ENCODE results near the gene IRF6.

DNA sequence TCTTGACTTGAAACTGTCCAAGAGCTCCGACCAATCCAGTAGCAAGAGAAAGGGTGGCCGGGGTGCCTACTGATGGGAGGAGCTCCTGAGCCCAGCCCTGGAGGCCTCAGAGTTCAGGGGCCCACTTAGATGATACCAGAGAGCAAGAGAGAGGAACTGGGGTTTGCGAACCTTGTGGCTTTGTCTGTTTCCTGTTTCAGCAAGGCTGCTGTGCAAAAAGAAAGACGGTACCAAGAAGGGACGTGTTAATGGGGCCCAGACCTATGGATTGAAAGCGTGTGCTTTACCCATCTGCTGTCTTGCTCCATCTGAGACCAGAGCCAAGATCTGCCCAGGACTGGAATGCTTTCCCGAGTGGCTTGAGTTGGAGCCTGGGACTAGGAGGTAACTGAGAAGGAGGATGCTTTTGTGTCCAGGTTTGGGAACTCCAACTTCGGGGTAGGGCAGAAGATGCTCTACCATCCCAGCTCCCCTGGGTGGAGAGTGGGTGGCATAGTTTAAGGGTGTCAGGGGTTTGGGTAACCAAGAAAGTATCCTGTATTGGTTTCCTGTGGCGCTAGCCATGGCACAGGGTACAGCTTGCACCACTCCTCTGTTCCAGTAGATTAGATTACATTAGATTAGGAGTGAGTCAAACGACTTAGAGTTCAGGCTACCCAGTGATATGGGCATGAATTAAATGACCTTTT lies 49.9 kb downstream of the IRF6 start, which contains the start of gene TRAF3IP3:
- TF ChIP-seq EZH2 (IDR thresholded peaks at IDR 0.05; ENCODE audit: low read length, unreplicated experiment), result no peak
- TF ChIP-seq, protein P1, sequence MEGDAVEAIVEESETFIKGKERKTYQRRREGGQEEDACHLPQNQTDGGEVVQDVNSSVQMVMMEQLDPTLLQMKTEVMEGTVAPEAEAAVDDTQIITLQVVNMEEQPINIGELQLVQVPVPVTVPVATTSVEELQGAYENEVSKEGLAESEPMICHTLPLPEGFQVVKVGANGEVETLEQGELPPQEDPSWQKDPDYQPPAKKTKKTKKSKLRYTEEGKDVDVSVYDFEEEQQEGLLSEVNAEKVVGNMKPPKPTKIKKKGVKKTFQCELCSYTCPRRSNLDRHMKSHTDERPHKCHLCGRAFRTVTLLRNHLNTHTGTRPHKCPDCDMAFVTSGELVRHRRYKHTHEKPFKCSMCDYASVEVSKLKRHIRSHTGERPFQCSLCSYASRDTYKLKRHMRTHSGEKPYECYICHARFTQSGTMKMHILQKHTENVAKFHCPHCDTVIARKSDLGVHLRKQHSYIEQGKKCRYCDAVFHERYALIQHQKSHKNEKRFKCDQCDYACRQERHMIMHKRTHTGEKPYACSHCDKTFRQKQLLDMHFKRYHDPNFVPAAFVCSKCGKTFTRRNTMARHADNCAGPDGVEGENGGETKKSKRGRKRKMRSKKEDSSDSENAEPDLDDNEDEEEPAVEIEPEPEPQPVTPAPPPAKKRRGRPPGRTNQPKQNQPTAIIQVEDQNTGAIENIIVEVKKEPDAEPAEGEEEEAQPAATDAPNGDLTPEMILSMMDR (conservative IDR thresholded peaks at IDR 0.05; ENCODE audit: low read depth, low read length), result no peak

All from PC-3 (cell line).